A549 treated with CpdA at 1 μM for 4 hours (cell line): ENCODE results near the gene CCDC167. TPM values are rescaled to one million over a fixed set of nuclear protein-coding genes. Genes with fewer than 3 reads are reported as not detected.

Experiments
- total RNA-seq: library from RNA; stranded (reverse); fragments of 200-300 nt; extraction: Qiagen RNA extraction; gene quantifications from 5 replicates; pipeline ENCODE4 v1.2.3, GENCODE V29; 2022; ENCODE audit warnings: low read depth

Gene CCDC167
- total RNA-seq: 42.1 to 54.4 TPM (median 46.6 TPM) in 5 replicates

GRCh38 chr6:37499433-37500293 lies at the start of gene CCDC167:
Gene CCDC167 (minus strand): TSS chr6:37499893. CDS start chr6:37499863, 30 bp downstream.

Other genes starting within 250 kb of the CCDC167 start
- 6.0 to 7.1 TPM (median 6.8 TPM) in 5 replicates for gene TBC1D22B, start 242.1 kb downstream of the CCDC167 start, total RNA-seq
- gene TMEM217, start 241.7 kb downstream of the CCDC167 start, total RNA-seq: 0.38 to 1.2 TPM (median 0.99 TPM) in 5 replicates
- gene RNF8, start 145.9 kb downstream of the CCDC167 start, total RNA-seq: 21.7 to 25.3 TPM (median 22.9 TPM) in 5 replicates
- gene CMTR1, start 66.7 kb downstream of the CCDC167 start, total RNA-seq: 15.1 to 17.7 TPM (median 17.5 TPM) in 5 replicates
- gene MDGA1, start 198.0 kb upstream of the CCDC167 start, total RNA-seq: 5.1 to 9.0 TPM (median 7.6 TPM) in 5 replicates